Erythroblast (primary cell): ENCODE measurements around the gene LARGE1.

Experiments
- DNase-seq, 2 experiments: peaks; one replicate each; lab custom pipeline; 2025; lab: John Stamatoyannopoulos, UW
- GATA1 ChIP-seq: IDR thresholded peaks from 2 replicates; pipeline ENCODE4 v1.6.1; 2011; ENCODE audit warnings: low read depth, mild to moderate bottlenecking, control low read depth, low read length, moderate library complexity
- POLR2A ChIP-seq: IDR thresholded peaks from 2 replicates; pipeline ENCODE4 v1.6.1; 2011; ENCODE audit warnings: mild to moderate bottlenecking, low read length

The LARGE1 gene

GRCh38 chr22:33353502-33353901 is 566.8 kb downstream of the LARGE1 start:
- no peak for DNase-seq
- no peak for TF ChIP-seq POLR2A
- TF ChIP-seq GATA1, result no peak

DNA sequence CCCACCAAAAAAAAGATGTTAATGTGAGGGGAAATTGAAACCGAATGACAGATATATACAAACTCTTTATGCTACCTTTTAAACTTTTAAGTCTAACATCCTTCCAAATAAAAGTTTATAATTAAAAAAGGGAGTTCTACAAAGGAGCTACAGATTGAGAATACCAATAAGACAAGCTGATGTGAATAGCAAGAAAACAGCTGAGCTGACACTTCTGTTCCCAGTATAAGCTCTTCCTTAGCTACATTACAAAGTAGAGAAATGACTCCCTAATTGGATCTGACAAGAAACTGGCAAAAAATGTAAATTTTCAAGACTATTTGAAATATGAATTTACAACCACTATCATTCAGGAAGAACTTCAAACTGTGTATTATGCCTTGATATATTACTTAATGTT is 567.5 kb downstream of the LARGE1 start:
- DNase-seq, result no peak
- TF ChIP-seq GATA1 (no peak), POLR2A (no peak)

GRCh38 chr22:33350961-33351360 is 569.3 kb downstream of the LARGE1 start:
- TF ChIP-seq GATA1, result no peak
- no peak for TF ChIP-seq POLR2A
- DNase-seq, result no peak

DNA sequence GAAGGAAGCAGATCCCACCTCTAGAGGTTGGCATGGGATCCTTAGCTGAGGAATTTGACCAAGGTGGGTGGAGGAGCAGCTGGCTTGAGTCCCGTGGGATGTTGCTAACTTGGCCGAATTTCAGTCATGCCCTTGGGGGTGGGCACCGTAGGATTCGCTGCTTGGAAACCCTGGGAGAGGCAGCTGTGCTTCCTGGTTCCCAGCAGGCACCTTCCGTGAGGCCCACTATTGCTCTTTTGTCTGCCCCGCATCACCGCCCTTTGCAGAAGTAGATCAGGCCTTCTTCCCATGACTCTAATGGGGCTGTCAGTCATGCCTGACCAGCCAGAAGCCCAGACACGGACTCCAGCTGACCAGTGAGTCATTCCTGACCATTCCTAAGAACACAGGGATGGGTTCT is 569.8 kb downstream of the LARGE1 start:
- DNase-seq, result no peak

GRCh38 chr22:33347002-33347401 is 573.3 kb downstream of the LARGE1 start:
- TF ChIP-seq GATA1, result no peak
- TF ChIP-seq POLR2A, result no peak
- DNase-seq, result no peak

More for the DNA sequence above, 569.8 kb downstream of the LARGE1 start:
- no peak for TF ChIP-seq GATA1
- TF ChIP-seq POLR2A, result no peak

GRCh38 chr22:33341611-33342010 is 578.7 kb downstream of the LARGE1 start:
- no peak for DNase-seq
- no peak for TF ChIP-seq GATA1
- TF ChIP-seq POLR2A, result no peak

DNA sequence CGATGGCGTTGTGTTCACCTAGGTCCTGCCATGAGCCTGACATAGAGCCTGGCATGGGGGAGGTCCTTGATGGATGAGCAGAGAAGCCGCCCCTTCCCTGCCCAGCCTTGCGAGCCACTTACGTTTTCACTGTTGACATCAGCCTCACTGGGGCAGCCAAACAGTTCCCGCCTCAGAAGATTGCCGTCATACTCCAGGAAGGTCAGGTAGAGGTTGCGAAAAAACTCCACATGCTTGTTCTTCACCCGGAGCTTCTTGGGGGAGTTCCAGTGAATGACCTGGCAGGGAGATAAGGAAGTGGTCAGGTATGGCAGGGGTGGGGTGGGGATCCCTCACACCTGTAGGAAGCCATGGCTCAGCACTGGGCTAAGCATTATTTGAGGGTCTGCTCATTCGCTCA is 582.8 kb downstream of the LARGE1 start:
- DNase-seq, result no peak
- TF ChIP-seq POLR2A (no peak), GATA1 (no peak)

- TF ChIP-seq POLR2A (no peak), GATA1 (no peak)
Observed at GRCh38 chr22:33335611-33336279, 584.5 kb downstream of the LARGE1 start.

DNA sequence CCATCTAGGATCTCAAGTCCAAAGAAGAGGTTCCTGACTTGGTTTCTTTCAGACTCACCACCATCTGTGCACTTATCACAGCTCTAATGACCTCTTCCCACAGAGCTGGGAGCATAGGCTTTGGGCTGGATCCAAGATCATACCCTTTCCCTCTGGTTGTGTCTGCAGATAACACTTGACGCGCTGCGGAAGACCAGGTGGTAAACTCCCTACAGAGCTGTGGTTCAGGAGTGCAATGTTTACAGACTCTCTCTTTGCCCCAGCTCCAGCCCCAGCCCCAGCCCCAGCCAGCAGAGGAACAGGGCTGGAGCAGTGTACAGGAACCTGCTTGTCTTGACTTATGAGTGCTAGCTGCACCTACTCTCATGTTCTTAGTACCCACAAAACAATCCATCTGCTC is 587.7 kb downstream of the LARGE1 start:
- DNase-seq, result no peak
- TF ChIP-seq GATA1 (no peak), POLR2A (no peak)

More at GRCh38 chr22:33335611-33336279, 584.5 kb downstream of the LARGE1 start:
- DNase-seq, result no peak

DNA sequence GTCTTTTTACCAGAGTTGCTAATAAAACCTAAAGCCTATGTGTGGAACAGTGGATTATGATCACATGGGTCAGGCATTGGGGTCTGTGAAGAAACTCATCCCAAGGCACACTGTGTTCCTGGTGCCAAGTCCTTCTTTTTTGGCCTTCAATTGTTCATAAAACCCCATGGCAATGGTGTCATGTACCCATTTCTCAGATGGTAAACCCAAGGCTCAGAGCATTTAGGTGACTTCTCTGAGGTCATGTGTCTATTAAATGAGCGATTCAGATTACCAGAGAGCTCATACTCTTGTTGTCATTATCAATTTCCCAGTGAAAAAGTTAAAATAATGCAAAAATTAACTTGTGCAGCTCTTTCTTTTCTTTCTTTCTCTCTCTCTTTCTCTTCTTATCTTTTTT is 589.3 kb downstream of the LARGE1 start:
- no peak for DNase-seq

GRCh38 chr22:33330534-33330933 is 589.7 kb downstream of the LARGE1 start:
- TF ChIP-seq GATA1 (no peak), POLR2A (no peak)
- no peak for DNase-seq

More for the DNA sequence above, 589.3 kb downstream of the LARGE1 start:
- TF ChIP-seq POLR2A, result no peak

DNA sequence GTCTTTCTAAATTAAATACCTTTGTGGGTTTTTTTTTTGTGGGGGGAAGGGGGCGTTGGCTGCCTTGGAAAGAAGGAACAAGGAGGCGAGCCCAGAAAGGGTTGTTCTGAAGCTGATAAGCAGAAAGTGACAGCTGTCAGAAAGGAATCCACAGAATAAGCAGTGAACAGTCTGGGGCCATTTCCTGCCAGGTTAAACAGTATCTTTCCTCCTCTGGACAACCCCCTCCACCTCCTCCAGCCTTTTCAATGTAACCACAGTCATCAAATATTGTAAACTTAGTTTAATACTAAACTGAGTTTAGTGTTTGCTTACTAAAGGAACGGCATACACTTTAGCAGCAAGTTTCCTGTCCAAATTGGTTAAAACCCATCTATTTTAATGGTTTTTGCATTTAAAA is 590.9 kb downstream of the LARGE1 start:
- TF ChIP-seq POLR2A, result no peak
- no peak for TF ChIP-seq GATA1
- DNase-seq, result no peak

DNA sequence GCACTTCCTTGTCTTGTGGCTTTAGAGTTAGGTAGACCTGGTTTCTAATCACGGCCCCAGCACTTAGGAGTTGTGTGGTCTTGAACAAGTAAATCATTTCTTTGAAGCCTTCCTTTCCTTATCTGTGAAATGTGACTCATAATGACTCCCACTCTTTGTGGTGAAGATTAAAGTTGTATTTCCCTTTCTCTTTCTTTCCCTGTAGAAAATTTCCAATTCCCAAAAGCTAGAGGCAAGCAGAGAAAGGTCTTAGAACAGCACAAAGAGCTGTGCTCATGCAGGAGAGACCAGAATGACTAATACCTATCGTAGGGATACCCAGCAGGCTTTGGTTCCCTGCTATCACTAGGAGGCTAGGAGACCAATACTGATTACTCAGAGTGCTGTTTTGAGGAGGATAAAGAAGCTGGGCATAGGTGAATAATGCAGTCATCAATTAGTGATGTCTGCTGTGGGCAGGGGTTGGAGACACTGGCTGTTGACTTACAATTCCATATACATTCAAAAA is 591.4 kb downstream of the LARGE1 start:
- DNase-seq, result no peak

DNA sequence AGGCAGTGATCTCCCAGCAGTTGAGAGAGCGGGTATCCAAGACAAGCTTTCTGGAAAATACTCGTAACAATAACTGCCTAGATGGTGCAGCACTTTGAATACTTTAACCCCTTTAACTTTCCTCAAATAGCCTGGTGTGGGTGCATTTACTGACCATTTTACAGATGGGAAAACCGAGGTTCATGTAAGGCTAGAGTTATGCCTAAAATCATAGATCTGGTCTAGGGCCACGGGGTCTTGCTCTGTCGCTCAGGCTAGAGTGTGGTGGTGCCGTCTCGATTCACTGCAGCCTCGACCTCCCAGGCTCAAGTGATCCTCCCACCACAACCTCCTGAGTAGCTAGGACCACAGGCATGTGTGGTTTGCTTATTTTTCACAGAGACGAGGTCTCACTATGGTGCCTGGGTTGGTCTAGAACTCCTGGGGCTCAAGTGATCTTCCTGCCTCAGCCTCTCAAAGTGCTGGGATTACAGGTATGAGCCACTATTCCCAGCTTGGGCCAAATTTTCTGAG is 592.9 kb downstream of the LARGE1 start:
- TF ChIP-seq GATA1 (no peak), POLR2A (no peak)
- DNase-seq, result no peak

More for the DNA sequence above, 591.4 kb downstream of the LARGE1 start:
- TF ChIP-seq GATA1 (no peak), POLR2A (no peak)
